Stimulated activated CD8-positive, alpha-beta memory T cell treated with anti-CD3 and anti-CD28 coated beads, Interleukin-12 subunit alpha, Interleukin-12 subunit beta, amount 100 ng/mL, for 24 hours (primary cell): ENCODE results near the gene DLL4.

Experiments used
- DNase-seq: peaks from one replicate; pipeline ENCODE4 v3.0.0-alpha.2; 2020; ENCODE audit errors: extremely low read depth

DLL4 gene

GRCh38 chr15:40926659-40927494 lies 2.3 kb upstream of the DLL4 start:
- DNase-seq: no peak

GRCh38 chr15:40927495-40927872 lies 1.7 kb upstream of the DLL4 start:
- no peak for DNase-seq

- DNase-seq: no peak
These were observed 1.0 kb upstream of the DLL4 start for GRCh38 chr15:40927873-40928806.

DNA sequence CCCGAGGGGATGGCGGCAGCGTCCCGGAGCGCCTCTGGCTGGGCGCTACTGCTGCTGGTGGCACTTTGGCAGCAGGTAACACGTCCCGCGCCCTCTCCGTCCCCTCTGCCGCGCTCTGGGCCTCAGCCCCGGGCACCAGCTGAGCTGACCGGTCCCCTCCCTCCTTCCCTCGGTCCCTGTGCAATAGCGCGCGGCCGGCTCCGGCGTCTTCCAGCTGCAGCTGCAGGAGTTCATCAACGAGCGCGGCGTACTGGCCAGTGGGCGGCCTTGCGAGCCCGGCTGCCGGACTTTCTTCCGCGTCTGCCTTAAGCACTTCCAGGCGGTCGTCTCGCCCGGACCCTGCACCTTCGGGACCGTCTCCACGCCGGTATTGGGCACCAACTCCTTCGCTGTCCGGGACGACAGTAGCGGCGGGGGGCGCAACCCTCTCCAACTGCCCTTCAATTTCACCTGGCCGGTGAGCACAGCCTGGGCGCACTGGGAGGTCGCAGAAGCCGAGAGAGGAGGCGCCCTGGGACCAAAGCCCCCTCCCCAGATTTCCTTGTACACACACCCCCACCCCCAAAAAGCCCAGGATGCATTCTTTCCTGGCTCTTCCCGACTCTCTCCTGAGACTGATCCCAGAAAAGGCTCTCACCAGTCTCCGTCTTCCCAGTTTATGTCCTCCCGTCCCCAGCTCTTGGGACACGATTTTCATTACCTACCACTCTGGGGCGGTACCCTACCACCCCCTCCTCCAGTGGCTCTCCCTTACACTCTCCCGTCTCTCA lies 705 bp downstream of the DLL4 start:
- no peak for DNase-seq

DNA sequence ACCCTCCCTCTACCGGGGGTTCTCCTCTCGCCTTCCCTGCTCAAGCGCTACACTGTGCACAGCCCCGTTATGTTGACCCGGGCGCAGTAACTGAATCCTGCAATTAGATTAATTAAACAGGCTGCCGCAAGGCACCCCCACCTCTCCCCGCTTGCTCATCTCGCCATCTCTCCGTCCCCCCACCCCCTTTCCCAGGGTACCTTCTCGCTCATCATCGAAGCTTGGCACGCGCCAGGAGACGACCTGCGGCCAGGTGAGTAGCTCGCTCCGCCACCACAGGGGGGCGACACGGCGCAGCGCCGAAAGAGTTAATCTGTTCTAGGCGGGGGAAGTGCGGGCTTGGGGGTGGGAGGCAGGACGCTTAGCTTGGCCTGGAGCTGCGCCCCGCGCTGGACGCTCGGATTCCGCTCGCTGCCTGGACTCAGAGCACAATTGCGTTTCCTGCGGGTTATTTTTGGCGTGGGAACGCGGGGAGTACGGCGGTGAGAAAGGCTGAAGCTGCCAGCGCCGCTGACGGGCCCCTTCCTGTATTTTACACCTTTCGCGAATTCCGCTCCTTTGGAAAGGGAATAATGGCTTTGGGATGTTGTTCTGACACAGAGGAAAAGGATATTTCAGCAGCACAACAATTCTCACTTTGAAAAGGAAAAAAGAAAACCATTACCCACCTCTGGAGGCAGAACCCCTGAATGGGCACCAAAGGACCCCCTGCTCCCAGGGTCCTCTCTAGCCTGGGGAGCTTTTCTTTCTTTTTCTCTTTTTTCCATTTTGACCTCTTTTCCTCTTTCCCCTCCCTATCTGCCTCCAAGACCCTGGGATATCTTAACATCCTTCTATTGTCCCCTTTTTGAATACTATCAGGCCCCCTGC lies 1.5 kb downstream of the DLL4 start:
- no peak for DNase-seq

GRCh38 chr15:40931300-40932142 lies 2.4 kb downstream of the DLL4 start:
- DNase-seq: no peak

DNA sequence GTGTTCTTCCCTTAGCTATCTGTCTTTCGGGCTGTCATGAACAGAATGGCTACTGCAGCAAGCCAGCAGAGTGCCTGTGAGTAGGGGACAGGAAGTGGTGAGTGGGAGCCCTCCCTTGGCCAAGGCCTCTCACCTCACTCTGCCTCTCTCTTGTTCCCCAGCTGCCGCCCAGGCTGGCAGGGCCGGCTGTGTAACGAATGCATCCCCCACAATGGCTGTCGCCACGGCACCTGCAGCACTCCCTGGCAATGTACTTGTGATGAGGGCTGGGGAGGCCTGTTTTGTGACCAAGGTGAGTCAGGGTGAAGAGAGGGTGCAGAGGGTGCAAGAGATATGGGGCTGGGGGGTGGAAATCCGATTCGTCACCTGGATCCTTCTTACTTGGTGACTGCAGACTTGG lies 3.0 kb downstream of the DLL4 start:
- DNase-seq: no peak

DNA sequence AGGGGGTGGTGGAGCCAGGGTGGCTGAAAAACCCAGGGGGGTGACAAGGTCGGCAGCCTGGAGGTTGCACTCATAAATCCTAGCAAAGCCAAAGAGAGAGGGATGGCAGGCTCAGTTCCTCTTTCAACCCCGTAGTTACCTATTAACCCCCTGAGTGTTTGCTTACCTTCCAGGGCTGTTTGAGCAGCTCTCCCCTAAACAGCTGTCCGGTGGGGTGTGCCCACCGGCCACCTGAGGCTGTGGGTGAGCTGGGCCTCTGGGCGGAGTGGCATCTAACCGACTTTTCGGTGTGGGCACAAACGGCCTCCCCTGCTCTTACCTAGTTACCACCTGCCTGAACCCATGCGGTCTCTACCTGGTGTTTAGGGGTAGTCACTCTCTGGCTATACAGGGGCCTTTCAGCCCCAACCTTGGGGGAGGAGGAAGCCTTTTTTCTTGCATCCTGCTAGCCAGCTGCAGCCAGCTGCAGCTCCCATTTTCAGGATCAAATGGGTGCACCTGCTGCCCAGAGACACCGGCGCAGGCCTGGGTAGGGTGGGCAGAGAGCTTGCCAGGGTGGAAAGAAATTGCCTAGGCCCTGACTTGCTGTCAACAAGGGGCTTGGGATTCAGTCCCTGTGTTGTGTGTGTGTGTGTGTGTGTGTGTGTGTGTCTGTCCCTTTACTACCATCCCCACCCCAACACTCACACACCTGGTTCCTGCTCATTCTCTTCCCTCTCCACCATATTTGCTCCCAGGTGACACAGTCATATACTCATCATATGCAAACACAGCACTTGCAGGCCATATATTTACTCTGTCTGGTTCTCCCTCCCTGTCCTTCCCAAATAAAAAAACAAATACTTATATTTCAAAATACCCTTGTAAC lies 3.7 kb downstream of the DLL4 start:
- DNase-seq: no peak

- no peak for DNase-seq
These were observed 4.4 kb downstream of the DLL4 start for GRCh38 chr15:40933517-40933902.

- no peak for DNase-seq
These were observed 5.3 kb downstream of the DLL4 start for GRCh38 chr15:40934457-40934856.

DNA sequence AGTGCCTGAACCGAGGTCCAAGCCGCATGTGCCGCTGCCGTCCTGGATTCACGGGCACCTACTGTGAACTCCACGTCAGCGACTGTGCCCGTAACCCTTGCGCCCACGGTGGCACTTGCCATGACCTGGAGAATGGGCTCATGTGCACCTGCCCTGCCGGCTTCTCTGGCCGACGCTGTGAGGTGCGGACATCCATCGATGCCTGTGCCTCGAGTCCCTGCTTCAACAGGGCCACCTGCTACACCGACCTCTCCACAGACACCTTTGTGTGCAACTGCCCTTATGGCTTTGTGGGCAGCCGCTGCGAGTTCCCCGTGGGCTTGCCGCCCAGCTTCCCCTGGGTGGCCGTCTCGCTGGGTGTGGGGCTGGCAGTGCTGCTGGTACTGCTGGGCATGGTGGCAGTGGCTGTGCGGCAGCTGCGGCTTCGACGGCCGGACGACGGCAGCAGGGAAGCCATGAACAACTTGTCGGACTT lies 7.1 kb downstream of the DLL4 start:
- DNase-seq: no peak

- no peak for DNase-seq
These were observed 7.8 kb downstream of the DLL4 start for GRCh38 chr15:40936709-40937666.

DNA sequence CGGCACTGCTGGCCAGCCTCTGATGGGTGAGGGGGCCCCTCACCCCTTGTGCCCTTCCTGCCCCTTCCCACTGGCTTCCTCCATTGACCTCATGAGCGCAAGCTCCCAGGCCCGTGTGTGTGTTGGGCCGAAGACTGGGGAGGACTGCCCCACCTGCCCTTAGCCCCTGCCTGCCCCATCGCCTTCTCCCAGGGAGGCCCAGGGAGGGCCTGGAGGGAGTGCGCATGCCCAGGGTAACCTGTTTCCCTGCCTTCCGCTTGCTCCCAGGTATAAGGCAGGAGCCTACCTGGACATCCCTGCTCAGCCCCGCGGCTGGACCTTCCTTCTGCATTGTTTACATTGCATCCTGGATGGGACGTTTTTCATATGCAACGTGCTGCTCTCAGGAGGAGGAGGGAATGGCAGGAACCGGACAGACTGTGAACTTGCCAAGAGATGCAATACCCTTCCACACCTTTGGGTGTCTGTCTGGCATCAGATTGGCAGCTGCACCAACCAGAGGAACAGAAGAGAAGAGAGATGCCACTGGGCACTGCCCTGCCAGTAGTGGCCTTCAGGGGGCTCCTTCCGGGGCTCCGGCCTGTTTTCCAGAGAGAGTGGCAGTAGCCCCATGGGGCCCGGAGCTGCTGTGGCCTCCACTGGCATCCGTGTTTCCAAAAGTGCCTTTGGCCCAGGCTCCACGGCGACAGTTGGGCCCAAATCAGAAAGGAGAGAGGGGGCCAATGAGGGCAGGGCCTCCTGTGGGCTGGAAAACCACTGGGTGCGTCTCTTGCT lies 8.8 kb downstream of the DLL4 start:
- no peak for DNase-seq

- DNase-seq: no peak
These were observed 9.4 kb downstream of the DLL4 start for GRCh38 chr15:40938536-40938870.

DNA sequence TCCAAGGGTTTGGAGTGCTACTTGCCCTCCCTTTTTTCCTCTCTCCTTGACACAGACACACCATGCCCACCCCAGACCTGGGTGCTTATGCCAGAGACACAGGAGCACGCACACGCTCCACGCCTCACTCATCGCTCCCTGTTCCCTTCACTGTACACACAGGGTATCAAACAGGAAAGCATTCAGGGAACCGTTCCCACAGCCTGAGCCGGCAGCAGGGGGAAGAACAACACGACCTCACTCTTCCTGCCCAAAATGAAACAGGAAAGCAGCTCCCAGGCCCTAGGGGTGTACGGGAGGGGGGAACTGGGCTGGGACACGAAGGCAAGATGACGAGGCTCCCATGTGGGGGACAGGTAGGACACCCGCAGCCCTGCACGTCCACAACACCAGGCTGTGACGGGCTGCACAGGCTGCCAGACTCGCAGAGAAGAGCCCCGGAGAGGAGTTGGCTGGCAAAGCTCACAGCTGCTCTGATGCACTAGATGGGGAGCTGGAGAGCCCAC lies 11.2 kb downstream of the DLL4 start:
- DNase-seq: no peak

DNA sequence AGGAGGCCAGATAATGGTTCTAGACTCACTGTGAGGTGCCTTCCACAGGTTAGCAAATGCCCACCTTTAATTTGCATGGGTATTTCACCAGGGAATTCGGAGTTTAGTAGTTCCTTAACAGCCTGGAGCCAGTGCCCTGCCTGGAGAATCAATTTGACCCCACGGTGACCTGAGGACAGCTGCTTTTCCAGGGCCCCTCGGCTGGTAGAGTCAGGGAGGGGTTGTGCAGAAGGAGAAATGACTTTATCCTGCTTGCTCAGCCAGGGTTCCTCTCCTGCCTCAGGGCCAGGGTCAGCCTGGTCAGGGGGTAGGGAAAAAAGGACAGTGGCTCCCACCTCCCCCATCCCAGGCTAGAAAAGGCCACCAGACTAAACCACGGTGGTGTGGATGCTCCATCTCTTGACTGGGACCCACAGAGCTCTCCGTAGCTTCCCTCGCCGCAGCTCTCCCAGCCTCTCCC lies 12.0 kb downstream of the DLL4 start:
- DNase-seq: no peak
